ENCODE results near the gene COPE. TPM values are rescaled to one million over a fixed set of nuclear protein-coding genes. Genes with fewer than 3 reads are reported as not detected.

Gene COPE
- total RNA-seq, 1 donor from 2014 or later = 171 TPM

DNA sequence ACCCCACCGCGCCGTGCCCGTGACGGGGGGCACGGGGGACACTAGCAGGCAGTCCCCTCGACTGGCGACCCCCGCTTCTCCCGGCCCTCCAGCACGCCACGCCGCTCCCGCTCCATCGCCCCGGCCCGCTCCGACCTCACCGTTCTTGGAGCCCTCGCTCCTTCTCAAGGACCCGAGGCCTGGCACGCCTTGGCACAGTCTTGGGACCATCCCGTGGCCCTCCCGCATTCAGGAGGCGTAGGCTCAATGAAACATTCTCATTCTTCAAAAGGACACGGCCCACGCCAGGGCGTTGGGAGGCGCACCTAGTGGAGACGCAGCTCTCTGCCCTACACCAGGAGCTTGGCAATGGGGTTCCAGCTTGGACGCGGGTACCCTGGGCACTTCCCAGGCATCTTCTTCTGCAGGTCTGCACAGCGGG lies 22.8 kb downstream of the COPE start:
- peaks cover 5% of the 10 kb centered on the region for H3K4me1 Mint-ChIP-seq (ENCODE audit: unreplicated experiment)
- H3K9me3 Mint-ChIP-seq = no peaks in the 10 kb centered on the region
- no peaks in the 10 kb centered on the region for H3K36me3 Mint-ChIP-seq
- peaks cover 6% of the 10 kb centered on the region for H3K27me3 Mint-ChIP-seq
- H3K27ac Mint-ChIP-seq = no peak overlapping the region
- H3K4me3 Mint-ChIP-seq = peak overlapping the region; percentile 89
- TF ChIP-seq, protein P1, sequence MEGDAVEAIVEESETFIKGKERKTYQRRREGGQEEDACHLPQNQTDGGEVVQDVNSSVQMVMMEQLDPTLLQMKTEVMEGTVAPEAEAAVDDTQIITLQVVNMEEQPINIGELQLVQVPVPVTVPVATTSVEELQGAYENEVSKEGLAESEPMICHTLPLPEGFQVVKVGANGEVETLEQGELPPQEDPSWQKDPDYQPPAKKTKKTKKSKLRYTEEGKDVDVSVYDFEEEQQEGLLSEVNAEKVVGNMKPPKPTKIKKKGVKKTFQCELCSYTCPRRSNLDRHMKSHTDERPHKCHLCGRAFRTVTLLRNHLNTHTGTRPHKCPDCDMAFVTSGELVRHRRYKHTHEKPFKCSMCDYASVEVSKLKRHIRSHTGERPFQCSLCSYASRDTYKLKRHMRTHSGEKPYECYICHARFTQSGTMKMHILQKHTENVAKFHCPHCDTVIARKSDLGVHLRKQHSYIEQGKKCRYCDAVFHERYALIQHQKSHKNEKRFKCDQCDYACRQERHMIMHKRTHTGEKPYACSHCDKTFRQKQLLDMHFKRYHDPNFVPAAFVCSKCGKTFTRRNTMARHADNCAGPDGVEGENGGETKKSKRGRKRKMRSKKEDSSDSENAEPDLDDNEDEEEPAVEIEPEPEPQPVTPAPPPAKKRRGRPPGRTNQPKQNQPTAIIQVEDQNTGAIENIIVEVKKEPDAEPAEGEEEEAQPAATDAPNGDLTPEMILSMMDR (conservative IDR thresholded peaks at IDR 0.05) = no peak
- no peak for DNase-seq (ENCODE audit: extremely low spot score, unreplicated experiment)

GRCh38 chr19:18895824-18896341 lies 23.3 kb downstream of the COPE start, which contains the start of gene CERS1:
Gene CERS1, minus strand, starts transcription at chr19:18896158. Its CDS starts 86 bp downstream, at chr19:18896072.
- Mint-ChIP-seq H3K4me3 (peak within 1 kb of the TSS; percentile 89), H3K27ac (peak within 1 kb of the TSS; percentile 39), H3K27me3 (peaks cover 6% of the 10 kb centered on the region), H3K9me3 (no peaks in the 10 kb centered on the region), H3K36me3 (no peaks in the 10 kb centered on the region), H3K4me1 (ENCODE audit: unreplicated experiment) (peaks cover 5% of the 10 kb centered on the region)
- TF ChIP-seq, protein P1 (conservative IDR thresholded peaks at IDR 0.05) = no peak
- no peak for DNase-seq (ENCODE audit: extremely low spot score, unreplicated experiment)

- peaks cover 5% of the 10 kb centered on the region for H3K4me1 Mint-ChIP-seq (ENCODE audit: unreplicated experiment)
- no peaks in the 10 kb centered on the region for H3K9me3 Mint-ChIP-seq
- TF ChIP-seq, protein P1 (conservative IDR thresholded peaks at IDR 0.05) = peak; percentile 67
- H3K4me3 Mint-ChIP-seq = peak overlapping the region; percentile 86
- no peak overlapping the region for H3K27ac Mint-ChIP-seq
- no peak for DNase-seq (ENCODE audit: extremely low spot score, unreplicated experiment)
- peaks cover 6% of the 10 kb centered on the region for H3K27me3 Mint-ChIP-seq
- no peaks in the 10 kb centered on the region for H3K36me3 Mint-ChIP-seq
These were observed 24.0 kb downstream of the COPE start for GRCh38 chr19:18895038-18895823.

DNA sequence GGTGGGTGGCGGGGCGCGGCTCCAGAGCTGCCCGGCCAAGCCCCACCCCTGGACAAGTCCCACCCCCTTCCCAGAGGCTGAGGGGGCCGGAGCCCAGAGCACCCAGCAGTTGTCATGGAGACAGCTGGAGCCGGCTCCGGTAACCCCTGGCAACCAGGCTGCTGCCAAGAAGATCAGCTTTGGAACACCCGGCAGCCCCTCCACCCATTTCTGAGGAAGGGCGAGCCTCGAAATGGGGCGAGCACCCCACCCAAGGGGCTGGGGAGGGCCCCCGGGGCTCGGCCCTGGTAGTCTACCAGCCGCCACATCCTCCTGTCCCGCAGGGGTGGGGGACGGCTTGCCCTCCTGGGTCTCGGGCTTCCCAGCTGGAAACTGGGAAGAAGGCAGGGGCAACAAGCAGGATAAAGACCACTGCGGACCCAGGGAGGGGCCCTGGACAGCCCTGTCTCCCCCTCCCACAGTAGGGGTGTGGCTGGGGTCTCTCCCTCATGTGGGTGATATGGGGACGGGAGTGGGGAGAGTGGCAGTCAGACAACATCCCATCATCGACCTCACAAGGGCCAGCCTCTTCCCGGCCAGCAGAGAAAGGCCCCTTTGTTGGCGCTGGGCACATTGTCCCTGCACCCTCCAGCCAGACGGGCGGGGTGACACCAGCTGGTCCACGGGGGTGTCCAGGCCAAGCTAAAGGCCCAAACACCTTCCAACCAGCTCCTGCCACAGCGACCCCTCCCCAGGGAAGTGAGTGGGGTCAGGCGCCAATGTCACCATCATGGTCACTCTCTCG lies 24.7 kb downstream of the COPE start:
- DNase-seq (ENCODE audit: extremely low spot score, unreplicated experiment) = no peak
- peaks cover 4% of the 10 kb centered on the region for H3K36me3 Mint-ChIP-seq
- H3K27me3 Mint-ChIP-seq = peaks cover 6% of the 10 kb centered on the region
- H3K9me3 Mint-ChIP-seq = no peaks in the 10 kb centered on the region
- H3K4me3 Mint-ChIP-seq = peak overlapping the region; percentile 82
- H3K4me1 Mint-ChIP-seq (ENCODE audit: unreplicated experiment) = peaks cover 5% of the 10 kb centered on the region
- TF ChIP-seq, protein P1 (conservative IDR thresholded peaks at IDR 0.05) = no peak
- no peak overlapping the region for H3K27ac Mint-ChIP-seq

GRCh38 chr19:18893587-18894253 lies 25.5 kb downstream of the COPE start:
- no peak for DNase-seq (ENCODE audit: extremely low spot score, unreplicated experiment)
- H3K27me3 Mint-ChIP-seq = peaks cover 6% of the 10 kb centered on the region
- H3K4me3 Mint-ChIP-seq = peak overlapping the region; percentile 36
- no peak overlapping the region for H3K27ac Mint-ChIP-seq
- TF ChIP-seq, protein P1 (conservative IDR thresholded peaks at IDR 0.05) = no peak
- H3K36me3 Mint-ChIP-seq = peaks cover 4% of the 10 kb centered on the region
- peaks cover 5% of the 10 kb centered on the region for H3K4me1 Mint-ChIP-seq (ENCODE audit: unreplicated experiment)
- no peaks in the 10 kb centered on the region for H3K9me3 Mint-ChIP-seq
